B cell (primary cell): ENCODE data around the gene NEGR1.

Experiments
- CTCF ChIP-seq: fragments of 200-600 bp; IDR thresholded peaks from one replicate; pipeline ENCODE4 v1.8.0; 2022; ENCODE audit warnings: antibody characterized with exemption, mild to moderate bottlenecking
- EZH2 ChIP-seq: IDR thresholded peaks from 2 replicates; pipeline ENCODE4 v1.6.1; 2012; ENCODE audit warnings: borderline replicate concordance, low read depth, mild to moderate bottlenecking, moderate library complexity, low read length; ENCODE audit not compliant: insufficient read depth, poor library complexity, severe bottlenecking

DNA sequence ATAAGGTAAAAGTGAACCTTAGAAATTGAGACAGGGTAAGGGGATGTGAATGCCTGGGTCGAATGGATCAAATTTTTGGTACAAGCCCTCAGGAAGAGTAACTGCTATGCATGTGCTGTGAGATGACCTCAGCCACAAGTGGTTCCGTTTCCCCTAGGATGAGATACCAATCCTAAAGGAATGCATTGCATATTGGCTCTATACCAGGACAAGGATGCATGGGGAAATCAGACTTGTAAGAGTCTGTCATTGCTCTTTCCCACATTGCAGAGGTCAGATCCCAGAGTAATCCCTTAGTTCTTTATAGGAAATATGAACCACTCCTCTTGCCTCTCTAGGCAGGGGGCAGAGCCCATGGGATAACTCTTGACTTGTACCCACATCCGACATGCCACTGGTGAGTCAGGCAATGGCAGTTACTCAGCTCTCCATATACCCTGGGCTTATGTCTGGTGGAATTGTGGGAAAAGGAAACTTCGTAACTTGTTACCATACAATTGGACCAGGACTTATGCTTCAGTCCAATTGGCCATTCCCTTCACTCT is 773.2 kb downstream of the NEGR1 start:
- no peak for TF ChIP-seq CTCF
- no peak for TF ChIP-seq EZH2
